Ecto neural progenitor cell (in vitro differentiated cells): ENCODE data around the gene SNX9.
"Not testable (repeated sequence)": the region's sequence is repeated elsewhere in the genome, so short reads cannot be mapped to it uniquely, and the experiment has no call there.

Experiments
- DNase-seq: peaks from one replicate; pipeline ENCODE4 v3.0.0-alpha.2; 2018; ENCODE audit warnings: low spot score

The SNX9 gene

GRCh38 chr6:157927011-157927410, 104.0 kb downstream of the SNX9 start:
- DNase-seq = no peak

GRCh38 chr6:157928428-157928827, 105.4 kb downstream of the SNX9 start:
- DNase-seq = no peak

- DNase-seq = no peak
These were observed 106.0 kb downstream of the SNX9 start for GRCh38 chr6:157929076-157929475.

GRCh38 chr6:157929765-157930319, 106.8 kb downstream of the SNX9 start:
- DNase-seq = no peak

- DNase-seq = no peak
These were observed 112.7 kb downstream of the SNX9 start for GRCh38 chr6:157935786-157936185.

GRCh38 chr6:157937318-157937717, 114.3 kb downstream of the SNX9 start:
- no peak for DNase-seq

- no peak for DNase-seq
These were observed 114.9 kb downstream of the SNX9 start for GRCh38 chr6:157937916-157938315.

GRCh38 chr6:157940375-157941036, 117.5 kb downstream of the SNX9 start:
- not testable (repeated sequence) for DNase-seq

GRCh38 chr6:157941101-157941863, 118.2 kb downstream of the SNX9 start:
- DNase-seq = no peak

GRCh38 chr6:157942351-157942750, 119.3 kb downstream of the SNX9 start:
- DNase-seq = no peak

GRCh38 chr6:157943249-157943963, 120.4 kb downstream of the SNX9 start:
- DNase-seq = no peak

- DNase-seq = no peak
These were observed 120.9 kb downstream of the SNX9 start for GRCh38 chr6:157943964-157944283.

- no peak for DNase-seq
These were observed 122.2 kb downstream of the SNX9 start for GRCh38 chr6:157944983-157945931.

- peak; percentile 21 for DNase-seq
These were observed 123.1 kb downstream of the SNX9 start for GRCh38 chr6:157946053-157946617.

- peak; percentile 39 for DNase-seq
These were observed 124.0 kb downstream of the SNX9 start for GRCh38 chr6:157946865-157947532.

- DNase-seq = not testable (repeated sequence)
These were observed 127.9 kb downstream of the SNX9 start for GRCh38 chr6:157950899-157951298.

GRCh38 chr6:157951828-157952227, 128.8 kb downstream of the SNX9 start:
- DNase-seq = peak; percentile 20

- DNase-seq = peak; percentile 33
These were observed 129.9 kb downstream of the SNX9 start for GRCh38 chr6:157952861-157953351.

GRCh38 chr6:157953580-157954091, 130.6 kb downstream of the SNX9 start:
- peak; percentile 18 for DNase-seq
